ENCODE measurements around the gene DNAJC27.
"Not testable (repeated sequence)": the region's sequence is repeated elsewhere in the genome, so short reads cannot be mapped to it uniquely, and the experiment has no call there.

Gene DNAJC27

GRCh38 chr2:24971536-24972314 is at the start of gene DNAJC27:
TSS of gene DNAJC27 (minus strand) at chr2:24971955. CDS start at chr2:24971904, 51 bp downstream.
- DNase-seq (ENCODE audit: low spot score) = peak; percentile 86

GRCh38 chr2:25018681-25019080 is 46.9 kb upstream of the DNAJC27 start:
- DNase-seq (ENCODE audit: low spot score) = peak; percentile 18

GRCh38 chr2:25014631-25015030 is 42.9 kb upstream of the DNAJC27 start:
- DNase-seq (ENCODE audit: low spot score) = no peak

DNA sequence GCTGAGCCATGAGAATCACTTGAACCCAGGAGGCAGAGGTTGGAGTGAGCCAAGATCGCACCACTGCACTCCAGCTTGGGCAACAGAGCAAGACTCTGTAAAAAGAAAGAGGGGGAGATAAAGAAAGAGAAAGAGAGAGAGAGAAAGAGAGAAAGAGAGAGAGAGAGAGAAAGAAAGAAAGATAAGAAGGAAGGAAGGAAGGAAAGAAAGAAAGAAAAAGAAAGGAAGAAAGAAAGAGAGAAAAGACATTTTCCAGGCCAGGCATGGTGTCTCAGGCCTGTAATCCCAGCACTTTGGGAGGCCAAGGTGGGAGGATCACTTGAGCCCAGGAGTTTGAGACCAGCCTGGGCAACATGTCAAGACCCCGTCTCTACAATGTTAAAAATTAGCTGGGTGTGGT is 39.6 kb upstream of the DNAJC27 start:
- DNase-seq (ENCODE audit: low spot score) = not testable (repeated sequence)

DNA sequence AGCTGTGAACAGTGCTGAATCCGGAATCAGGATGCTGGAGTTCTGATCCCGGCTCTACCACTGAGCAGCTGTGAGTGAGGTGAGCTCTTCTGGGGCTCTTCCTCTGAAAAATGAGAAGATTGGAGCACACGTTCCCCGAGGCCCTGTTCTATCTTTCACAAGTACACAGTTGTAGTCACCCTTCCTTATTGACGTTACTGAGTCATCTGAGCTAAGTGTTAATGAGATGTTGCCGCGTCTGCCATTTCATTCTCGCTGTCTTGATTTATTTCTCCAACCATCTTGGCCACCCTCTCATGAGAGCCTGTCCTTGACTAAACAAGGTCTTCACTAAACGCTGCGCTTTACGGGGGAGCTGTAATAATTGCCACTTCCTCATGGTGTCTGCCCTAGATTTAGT is 38.2 kb upstream of the DNAJC27 start:
- no peak for DNase-seq (ENCODE audit: low spot score)

GRCh38 chr2:25002066-25002465 is 30.3 kb upstream of the DNAJC27 start:
- DNase-seq (ENCODE audit: low spot score) = no peak

DNA sequence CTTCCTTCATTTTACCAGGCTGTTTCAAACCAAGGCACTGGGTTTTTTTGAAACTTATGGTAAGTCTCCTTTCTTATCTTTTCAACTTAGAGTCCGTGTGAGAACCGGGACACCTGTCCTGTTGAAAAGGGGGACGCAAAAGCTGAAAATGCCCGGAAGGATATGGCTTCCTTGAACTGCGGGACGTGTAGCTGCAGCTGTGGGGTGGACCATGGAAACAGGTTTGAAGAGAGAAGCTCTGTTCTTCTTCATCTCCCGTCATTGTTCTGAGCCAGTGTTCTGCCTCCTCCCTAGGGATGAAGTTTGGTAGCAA is 29.5 kb upstream of the DNAJC27 start:
- no peak for DNase-seq (ENCODE audit: low spot score)

- no peak for DNase-seq (ENCODE audit: low spot score)
Observed at GRCh38 chr2:25000503-25001324, 29.0 kb upstream of the DNAJC27 start.

DNA sequence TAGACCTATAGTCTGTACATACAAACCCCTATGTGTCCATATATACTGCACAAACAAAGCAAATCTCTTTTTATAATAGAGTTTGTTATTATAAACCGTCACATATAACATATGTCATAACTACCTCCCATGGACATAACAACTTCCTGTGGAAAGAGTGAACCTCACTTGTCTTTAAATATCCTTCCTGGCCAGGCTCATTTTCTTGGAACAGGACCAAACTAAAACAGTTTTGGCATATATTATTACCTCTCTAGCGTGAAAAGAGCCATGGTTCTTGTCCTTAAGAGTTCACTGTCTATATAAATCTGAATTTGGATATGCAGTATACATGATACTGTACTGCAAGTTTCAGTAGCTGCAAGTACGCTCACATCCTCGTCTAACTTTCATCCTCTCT is 28.3 kb upstream of the DNAJC27 start:
- DNase-seq (ENCODE audit: low spot score) = no peak

GRCh38 chr2:24999097-24999496 is 27.3 kb upstream of the DNAJC27 start:
- DNase-seq (ENCODE audit: low spot score) = not testable (repeated sequence)

DNA sequence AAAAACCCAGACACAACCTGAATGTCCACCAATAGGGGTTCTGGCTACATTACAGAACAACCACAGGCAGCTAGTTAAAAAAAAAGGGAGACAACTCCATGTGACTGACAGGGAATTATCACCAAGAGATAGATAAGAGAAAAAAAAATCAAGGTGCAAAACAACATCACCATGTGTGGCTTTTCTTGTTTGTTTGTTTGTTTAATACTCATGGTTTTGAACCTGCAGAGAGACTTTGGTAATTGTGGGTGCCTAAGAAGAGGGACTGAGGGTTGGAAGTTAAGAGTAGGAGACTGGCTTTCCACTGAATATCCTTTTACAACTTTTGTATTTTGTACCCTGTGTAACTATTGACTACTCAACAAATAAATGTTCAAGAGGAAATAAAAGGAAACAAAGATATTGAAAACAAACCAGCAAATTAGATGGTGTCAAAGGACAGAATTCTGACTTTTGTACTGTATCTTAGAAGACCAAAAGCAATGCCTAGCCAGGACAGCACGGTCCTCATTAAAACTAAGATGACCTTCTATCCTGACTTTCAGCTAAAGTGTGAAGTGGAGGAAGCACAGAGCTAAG is 22.5 kb upstream of the DNAJC27 start:
- DNase-seq (ENCODE audit: low spot score) = no peak

- DNase-seq (ENCODE audit: low spot score) = no peak
Observed at GRCh38 chr2:24993406-24994145, 21.8 kb upstream of the DNAJC27 start.

DNA sequence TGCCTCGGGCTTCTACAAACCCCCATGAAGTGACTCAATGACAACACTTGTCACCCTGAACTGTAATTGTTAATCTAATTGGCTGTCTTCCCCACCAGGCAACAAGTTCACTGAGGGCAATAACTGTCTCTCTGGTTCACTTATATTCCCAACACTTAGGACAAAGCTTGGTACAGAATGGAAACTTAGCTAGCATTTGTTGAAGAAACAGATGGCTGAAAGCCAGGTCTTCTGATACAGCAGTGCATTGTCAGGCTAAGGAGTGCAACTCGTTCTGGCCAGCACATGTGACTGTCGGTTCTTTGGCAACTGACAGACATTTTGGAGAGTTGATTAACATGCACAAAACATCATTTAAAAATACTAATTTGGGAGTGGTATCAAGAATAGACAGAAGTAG is 14.6 kb upstream of the DNAJC27 start:
- no peak for DNase-seq (ENCODE audit: low spot score)

DNA sequence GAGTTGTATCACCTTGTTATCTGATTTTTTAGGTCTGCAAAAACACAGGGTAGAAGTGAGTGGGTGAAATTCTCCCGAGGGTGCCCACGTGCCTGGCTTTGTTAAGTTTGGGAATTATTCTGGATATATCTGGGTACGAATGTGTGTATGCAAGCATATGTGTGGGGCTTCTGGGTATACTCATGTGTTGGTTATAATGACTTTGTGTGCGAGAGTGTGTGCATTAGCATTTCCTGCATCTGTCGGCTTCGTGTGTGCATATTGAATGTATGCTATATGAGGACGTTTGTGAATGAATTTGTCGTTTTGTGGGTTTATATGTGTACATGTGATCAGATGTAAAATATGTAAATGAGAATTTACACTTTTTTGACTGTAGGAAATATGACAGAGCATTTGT is 13.8 kb upstream of the DNAJC27 start:
- DNase-seq (ENCODE audit: low spot score) = no peak

GRCh38 chr2:24984912-24985311 is 13.2 kb upstream of the DNAJC27 start:
- DNase-seq (ENCODE audit: low spot score) = no peak

- DNase-seq (ENCODE audit: low spot score) = no peak
Observed at GRCh38 chr2:24981411-24982136, 9.8 kb upstream of the DNAJC27 start.

- DNase-seq (ENCODE audit: low spot score) = no peak
Observed at GRCh38 chr2:24978661-24979060, 6.9 kb upstream of the DNAJC27 start.

GRCh38 chr2:24977631-24978030 is 5.9 kb upstream of the DNAJC27 start:
- no peak for DNase-seq (ENCODE audit: low spot score)

DNA sequence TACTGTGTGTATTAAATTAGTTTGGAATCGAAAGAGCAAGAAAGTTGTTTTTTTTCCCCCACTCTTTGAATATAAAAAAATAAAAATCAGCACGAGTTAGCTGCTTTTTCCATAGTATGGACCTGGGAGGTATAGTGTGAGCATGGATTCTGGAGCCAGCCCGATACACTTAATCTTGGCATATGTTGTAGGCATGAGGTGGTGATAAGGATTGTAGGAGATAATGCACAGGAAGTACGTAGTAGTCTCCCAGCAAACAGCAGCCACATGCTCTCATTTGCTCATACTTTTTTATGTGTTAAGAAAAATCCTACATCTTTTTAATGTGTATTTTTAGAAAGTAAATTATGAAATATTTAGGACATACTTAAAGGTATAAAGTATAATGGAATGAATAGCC is 2.1 kb upstream of the DNAJC27 start:
- DNase-seq (ENCODE audit: low spot score) = no peak

- peak; percentile 27 for DNase-seq (ENCODE audit: low spot score)
Observed at GRCh38 chr2:24972315-24972961, 683 bp upstream of the DNAJC27 start.

DNA sequence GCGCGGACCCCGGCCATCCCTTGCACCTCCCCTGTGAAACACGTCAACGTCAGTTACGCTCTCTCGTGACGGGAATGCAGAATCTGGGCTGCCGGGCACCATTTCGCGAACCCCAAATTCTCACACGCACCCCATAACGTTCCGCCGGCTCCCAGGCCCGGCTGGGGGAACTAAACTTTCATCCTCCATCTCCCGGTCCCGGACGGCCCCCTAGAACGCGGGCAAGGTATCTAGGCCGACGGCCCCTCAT is 544 bp downstream of the DNAJC27 start:
- DNase-seq (ENCODE audit: low spot score) = no peak

All from HuH-7.5 (cell line).